ENCODE results near the gene MICALL1. TPM values are rescaled to one million over a fixed set of nuclear protein-coding genes. Genes with fewer than 3 reads are reported as not detected.
A peak's percentile ranks its signal among the peaks of the same experiment; 100 is the strongest.

The MICALL1 gene
- total and polyA plus RNA-seq, 2 of the 4 experiments (the other 2 are of a cell fraction) = 12.4 to 22.3 TPM

DNA sequence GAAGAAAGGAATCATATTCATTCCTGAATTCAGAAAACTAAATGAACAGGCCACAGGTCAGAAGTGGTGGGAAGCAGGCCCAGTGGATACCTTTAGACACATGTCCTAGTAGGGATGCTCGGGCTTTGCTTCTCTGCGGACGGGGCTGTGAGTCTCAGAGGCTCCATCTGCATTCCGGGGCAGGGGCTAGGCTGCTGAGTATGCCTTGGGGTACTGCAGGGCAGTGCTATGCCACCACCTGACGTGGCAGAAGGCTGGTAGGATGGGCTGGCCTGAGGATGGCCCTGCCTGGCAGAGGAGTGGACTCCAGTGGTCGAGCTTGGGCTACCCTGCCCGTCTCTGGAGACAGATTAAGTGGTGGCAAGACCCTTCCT, 37.7 kb downstream of the MICALL1 start:
- Histone ChIP-seq H3K14ac (replicated peaks; ENCODE audit: low read depth, low read length) (no peak overlapping the region), H4K8ac (ENCODE audit: low read depth in 2 of 2, low read length in 2 of 2) (no peak overlapping the region), H3K27ac (ENCODE audit: insufficient read depth, low read length) (no peak overlapping the region), H3K79me1 (ENCODE audit: low read depth in 1 of 2, low read length in 2 of 2) (peaks cover 0 to 6% of the 10 kb centered on the region in 2 experiments; a peak in 1 of 4 replicates), H3K56ac (ENCODE audit: extremely low read depth, insufficient read depth, low read length) (no peak overlapping the region), H2AK5ac (ENCODE audit: low read depth, low read length) (no peak overlapping the region), H2AFZ (replicated peaks; ENCODE audit: low read length, poor library complexity) (no peak overlapping the region), H3K9me3 (ENCODE audit: control insufficient read depth, insufficient read depth, low read length) (no peaks in the 10 kb centered on the region), H2BK15ac (ENCODE audit: low read depth, low read length) (no peak overlapping the region), H3K4me2 (ENCODE audit: low read depth, low read length) (no peak overlapping the region), H2BK5ac (ENCODE audit: low read depth, low read length, poor library complexity, severe bottlenecking) (no peak overlapping the region), H3K36me3 (ENCODE audit: control insufficient read depth, insufficient read depth, low read length) (peaks cover 33% of the 10 kb centered on the region), H3K23ac (ENCODE audit: low read depth, low read length) (no peak overlapping the region), H3K9me1 (ENCODE audit: insufficient read depth, low read length) (0 out of 2 replicates have a peak, but pooled peaks cover 7% of the 10 kb centered on the region), H4K20me1 (ENCODE audit: insufficient read depth, low read length) (no peaks in the 10 kb centered on the region), H3K4ac (ENCODE audit: low read depth, low read length) (no peak overlapping the region), H2AK9ac (replicated peaks; ENCODE audit: low read depth, low read length, poor library complexity) (peak overlapping the region; percentile 23), H2BK20ac (ENCODE audit: low read depth, low read length) (no peak overlapping the region), H4K5ac (ENCODE audit: low read depth, low read length) (no peak overlapping the region), H3K18ac (ENCODE audit: low read depth, low read length) (no peak overlapping the region), H2BK120ac (ENCODE audit: low read depth, low read length) (no peak overlapping the region), H3K4me1 (ENCODE audit: control insufficient read depth, insufficient read depth, low read length) (no peaks in the 10 kb centered on the region), H4K91ac (ENCODE audit: insufficient read depth, low read depth, low read length) (no peak overlapping the region), H3K27me3 (ENCODE audit: control insufficient read depth, insufficient read depth, low read length) (no peaks in the 10 kb centered on the region), H3K9ac (ENCODE audit: low read depth, low read length) (no peak overlapping the region), H3K4me3 (ENCODE audit: insufficient read depth, low read depth, low read length) (no peak overlapping the region)
- in situ Hi-C loops (cut with MboI; ENCODE audit: low sequenced_read_pairs) (no loop called here), dilution Hi-C loops (cut with HindIII; ENCODE audit: low sequenced_read_pairs, unreplicated experiment) (no loop called here), intact Hi-C loops (cut with micrococcal nuclease) (no loop called here)
- ATAC-seq (ENCODE audit: low read depth) (no peak), DNase-seq (no peak)
- ChIA-PET POLR2A (ENCODE audit: unreplicated experiment) (no interaction called here), CTCF (no interaction called here)
- no TSS peak for BruUV-seq (replicated peaks)
- 97% methylated on average over 4 of the region's 7 CpGs; no CpG with 5 or more reads in 1 of the 2 experiments for WGBS, 2 experiments (ENCODE audit: extremely low coverage in 2 of 2, insufficient read length in 1 of 2)
- TF ChIP-seq CHD1 (IDR thresholded peaks at IDR 0.05; ENCODE audit: low read depth, low read length) (no peak), CEBPB (IDR thresholded peaks at IDR 0.05; ENCODE audit: low read depth, low read length) (no peak), SMC3 (IDR thresholded peaks at IDR 0.05; ENCODE audit: low read depth, low read length) (no peak), RAD21 (IDR thresholded peaks at IDR 0.05; ENCODE audit: low read length) (no peak), MAFK (IDR thresholded peaks at IDR 0.05; ENCODE audit: low read depth, low read length) (no peak), RCOR1 (IDR thresholded peaks at IDR 0.05; ENCODE audit: insufficient replicate concordance, low read length) (no peak), RFX5 (IDR thresholded peaks at IDR 0.05; ENCODE audit: low read depth, low read length) (no peak), POLR2A (IDR thresholded peaks at IDR 0.05; ENCODE audit: low read depth, low read length) (no peak), NFE2L2 (IDR thresholded peaks at IDR 0.05; ENCODE audit: low read depth, low read length) (no peak), MAZ (IDR thresholded peaks at IDR 0.05; ENCODE audit: borderline replicate concordance, low read depth, low read length) (no peak), MXI1 (IDR thresholded peaks at IDR 0.05; ENCODE audit: borderline replicate concordance, low read depth, low read length) (no peak), FOS (IDR thresholded peaks at IDR 0.05; ENCODE audit: low read depth, low read length) (no peak), BHLHE40 (IDR thresholded peaks at IDR 0.05; ENCODE audit: low read depth, low read length) (no peak)
- TF ChIP-seq, protein P1, sequence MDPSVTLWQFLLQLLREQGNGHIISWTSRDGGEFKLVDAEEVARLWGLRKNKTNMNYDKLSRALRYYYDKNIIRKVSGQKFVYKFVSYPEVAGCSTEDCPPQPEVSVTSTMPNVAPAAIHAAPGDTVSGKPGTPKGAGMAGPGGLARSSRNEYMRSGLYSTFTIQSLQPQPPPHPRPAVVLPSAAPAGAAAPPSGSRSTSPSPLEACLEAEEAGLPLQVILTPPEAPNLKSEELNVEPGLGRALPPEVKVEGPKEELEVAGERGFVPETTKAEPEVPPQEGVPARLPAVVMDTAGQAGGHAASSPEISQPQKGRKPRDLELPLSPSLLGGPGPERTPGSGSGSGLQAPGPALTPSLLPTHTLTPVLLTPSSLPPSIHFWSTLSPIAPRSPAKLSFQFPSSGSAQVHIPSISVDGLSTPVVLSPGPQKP (IDR thresholded peaks at IDR 0.05; ENCODE audit: borderline replicate concordance, low read depth, low read length) = no peak
- TF ChIP-seq, protein P2, sequence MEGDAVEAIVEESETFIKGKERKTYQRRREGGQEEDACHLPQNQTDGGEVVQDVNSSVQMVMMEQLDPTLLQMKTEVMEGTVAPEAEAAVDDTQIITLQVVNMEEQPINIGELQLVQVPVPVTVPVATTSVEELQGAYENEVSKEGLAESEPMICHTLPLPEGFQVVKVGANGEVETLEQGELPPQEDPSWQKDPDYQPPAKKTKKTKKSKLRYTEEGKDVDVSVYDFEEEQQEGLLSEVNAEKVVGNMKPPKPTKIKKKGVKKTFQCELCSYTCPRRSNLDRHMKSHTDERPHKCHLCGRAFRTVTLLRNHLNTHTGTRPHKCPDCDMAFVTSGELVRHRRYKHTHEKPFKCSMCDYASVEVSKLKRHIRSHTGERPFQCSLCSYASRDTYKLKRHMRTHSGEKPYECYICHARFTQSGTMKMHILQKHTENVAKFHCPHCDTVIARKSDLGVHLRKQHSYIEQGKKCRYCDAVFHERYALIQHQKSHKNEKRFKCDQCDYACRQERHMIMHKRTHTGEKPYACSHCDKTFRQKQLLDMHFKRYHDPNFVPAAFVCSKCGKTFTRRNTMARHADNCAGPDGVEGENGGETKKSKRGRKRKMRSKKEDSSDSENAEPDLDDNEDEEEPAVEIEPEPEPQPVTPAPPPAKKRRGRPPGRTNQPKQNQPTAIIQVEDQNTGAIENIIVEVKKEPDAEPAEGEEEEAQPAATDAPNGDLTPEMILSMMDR (conservative IDR thresholded peaks at IDR 0.05; ENCODE audit: low read depth, low read length) = no peak
- TF ChIP-seq, protein P3, sequence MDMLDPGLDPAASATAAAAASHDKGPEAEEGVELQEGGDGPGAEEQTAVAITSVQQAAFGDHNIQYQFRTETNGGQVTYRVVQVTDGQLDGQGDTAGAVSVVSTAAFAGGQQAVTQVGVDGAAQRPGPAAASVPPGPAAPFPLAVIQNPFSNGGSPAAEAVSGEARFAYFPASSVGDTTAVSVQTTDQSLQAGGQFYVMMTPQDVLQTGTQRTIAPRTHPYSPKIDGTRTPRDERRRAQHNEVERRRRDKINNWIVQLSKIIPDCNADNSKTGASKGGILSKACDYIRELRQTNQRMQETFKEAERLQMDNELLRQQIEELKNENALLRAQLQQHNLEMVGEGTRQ (IDR thresholded peaks at IDR 0.05; ENCODE audit: low read depth, low read length) = no peak
